ENCODE measurements around the gene LSM5. TPM values are rescaled to one million over a fixed set of nuclear protein-coding genes. Genes with fewer than 3 reads are reported as not detected.

Gene LSM5
- 10 to 100 TPM; 87.4 to 98.9 (median 93.4) TPM for polyA plus RNA-seq (ENCODE audit: insufficient read length in 3 of 3)

- peak; percentile 88 to 92 (median 90) for DNase-seq (ENCODE audit: low read depth in 3 of 3, low spot score in 2 of 3)
Measured at GRCh38 chr7:32490127-32490796, at the start of gene LSM5. Gene LSM5 (minus strand): TSS chr7:32490380. CDS start chr7:32490365, 15 bp downstream.

- DNase-seq (ENCODE audit: low read depth in 3 of 3, low spot score in 2 of 3), result no peak
Measured at GRCh38 chr7:32539366-32539765, 49.2 kb upstream of the LSM5 start.

- DNase-seq (ENCODE audit: low read depth in 3 of 3, low spot score in 2 of 3), result no peak
Measured at GRCh38 chr7:32537760-32538159, 47.6 kb upstream of the LSM5 start.

- no peak for DNase-seq (ENCODE audit: low read depth in 3 of 3, low spot score in 2 of 3)
Measured at GRCh38 chr7:32536585-32536984, 46.4 kb upstream of the LSM5 start.

- no peak for DNase-seq (ENCODE audit: low read depth in 3 of 3, low spot score in 2 of 3)
Measured at GRCh38 chr7:32536016-32536415, 45.8 kb upstream of the LSM5 start.

- no peak for DNase-seq (ENCODE audit: low read depth in 3 of 3, low spot score in 2 of 3)
Measured at GRCh38 chr7:32535162-32535702, 45.1 kb upstream of the LSM5 start.

GRCh38 chr7:32533276-32534029 lies 43.3 kb upstream of the LSM5 start:
- no peak for DNase-seq (ENCODE audit: low read depth in 3 of 3, low spot score in 2 of 3)

- no peak for DNase-seq (ENCODE audit: low read depth in 3 of 3, low spot score in 2 of 3)
Measured at GRCh38 chr7:32532716-32533115, 42.5 kb upstream of the LSM5 start.

GRCh38 chr7:32532086-32532485 lies 41.9 kb upstream of the LSM5 start:
- no peak for DNase-seq (ENCODE audit: low read depth in 3 of 3, low spot score in 2 of 3)

- no peak for DNase-seq (ENCODE audit: low read depth in 3 of 3, low spot score in 2 of 3)
Measured at GRCh38 chr7:32531402-32531801, 41.2 kb upstream of the LSM5 start.

- no peak for DNase-seq (ENCODE audit: low read depth in 3 of 3, low spot score in 2 of 3)
Measured at GRCh38 chr7:32525839-32526238, 35.7 kb upstream of the LSM5 start.

- DNase-seq (ENCODE audit: low read depth in 3 of 3, low spot score in 2 of 3), result no peak
Measured at GRCh38 chr7:32524631-32525030, 34.5 kb upstream of the LSM5 start.

GRCh38 chr7:32522746-32523530 lies 32.8 kb upstream of the LSM5 start:
- no peak for DNase-seq (ENCODE audit: low read depth in 3 of 3, low spot score in 2 of 3)

GRCh38 chr7:32519763-32520162 lies 29.6 kb upstream of the LSM5 start:
- DNase-seq (ENCODE audit: low read depth in 3 of 3, low spot score in 2 of 3), result no peak

- no peak for DNase-seq (ENCODE audit: low read depth in 3 of 3, low spot score in 2 of 3)
Measured at GRCh38 chr7:32518534-32519140, 28.5 kb upstream of the LSM5 start.

- DNase-seq (ENCODE audit: low read depth in 3 of 3, low spot score in 2 of 3), result no peak
Measured at GRCh38 chr7:32516551-32517100, 26.4 kb upstream of the LSM5 start.

GRCh38 chr7:32515890-32516550 lies 25.8 kb upstream of the LSM5 start:
- DNase-seq (ENCODE audit: low read depth in 3 of 3, low spot score in 2 of 3), result no peak

GRCh38 chr7:32513210-32513609 lies 23.0 kb upstream of the LSM5 start:
- DNase-seq (ENCODE audit: low read depth in 3 of 3, low spot score in 2 of 3), result no peak

GRCh38 chr7:32511791-32512190 lies 21.6 kb upstream of the LSM5 start:
- no peak for DNase-seq (ENCODE audit: low read depth in 3 of 3, low spot score in 2 of 3)

- no peak for DNase-seq (ENCODE audit: low read depth in 3 of 3, low spot score in 2 of 3)
Measured at GRCh38 chr7:32507414-32507813, 17.2 kb upstream of the LSM5 start.

Data from right renal cortex interstitium (tissue), 3 donors.